Measurements from ENCODE around the gene TENT5C.

- TF ChIP-seq PRDM15 (CRISPR knock-in tag; IDR thresholded peaks at IDR 0.05) (no peak), SRSF9 (IDR thresholded peaks at IDR 0.05; ENCODE audit: borderline replicate concordance, insufficient read depth, low read depth, low read length, poor library complexity, severe bottlenecking) (no peak), ZEB1 (IDR thresholded peaks at IDR 0.05; ENCODE audit: insufficient replicate concordance, low read depth) (no peak), CTCF (CRISPR knock-in tag; IDR thresholded peaks at IDR 0.05) (no peak), ZNF235 (CRISPR knock-in tag; IDR thresholded peaks at IDR 0.05; ENCODE audit: borderline replicate concordance) (no peak), SP1 (IDR thresholded peaks at IDR 0.05) (no peak), SP1 (CRISPR knock-in tag; IDR thresholded peaks at IDR 0.05) (no peak), TAF1 (CRISPR knock-in tag; IDR thresholded peaks at IDR 0.05) (no peak), MAFK (conservative IDR thresholded peaks at IDR 0.05 in 1 of 2, IDR thresholded peaks at IDR 0.05 in 1 of 2; ENCODE audit: low read length in 2 of 2) (no peak), POLR2AphosphoS5 (IDR thresholded peaks at IDR 0.05; ENCODE audit: low read depth, low read length) (no peak)
Observed at GRCh38 chr1:117590273-117590925, 15.4 kb upstream of the TENT5C start.

All from HepG2 (cell line).